Upper lobe of left lung (tissue), 4 donors: ENCODE measurements around the gene COL23A1.

Experiments used
- CTCF ChIP-seq, 6 experiments: fragments of 450-650 bp in 4 of 6; fragments of 200-600 bp in 2 of 6; sonication (generic) in 2 of 6; IDR thresholded peaks; one replicate each; pipeline ENCODE4 v1.5.1; 2016 to 2019; ENCODE audit warnings: antibody characterized with exemption in 6 of 6
- POLR2A ChIP-seq, 4 donors: fragments of 450-650 bp; IDR thresholded peaks; one replicate each; pipeline ENCODE4 v1.5.1; 2016 to 2017; ENCODE audit warnings: antibody characterized with exemption in 4 of 4, mild to moderate bottlenecking in 2 of 4

GRCh38 chr5:178228609-178229008 lies 361.6 kb downstream of the COL23A1 start:
- TF ChIP-seq CTCF (IDR thresholded peaks at IDR 0.05), result no peak
- TF ChIP-seq POLR2A (IDR thresholded peaks at IDR 0.05), result no peak
